Chondrocyte (in vitro differentiated cells): ENCODE results near the gene OR51A7. TPM values are rescaled to one million over a fixed set of nuclear protein-coding genes. Genes with fewer than 3 reads are reported as not detected.
"Not testable (repeated sequence)": the region's sequence is repeated elsewhere in the genome, so short reads cannot be mapped to it uniquely, and the experiment has no call there.

Experiments used
- DNase-seq: peaks from one replicate; pipeline ENCODE4 v3.0.0; 2021; ENCODE audit warnings: mixed read lengths, low spot score
- H3K27ac Mint-ChIP-seq: one replicate; pipeline ENCODE4 v1.8.0; 2021; ENCODE audit warnings: mild to moderate bottlenecking, moderate library complexity, mixed read lengths; ENCODE audit not compliant: unreplicated experiment
- H3K27me3 Mint-ChIP-seq: 2 replicates; pipeline ENCODE4 v1.8.0; 2021; ENCODE audit warnings: low read depth, mixed read lengths
- H3K36me3 Mint-ChIP-seq: 2 replicates; pipeline ENCODE4 v1.8.0; 2021; ENCODE audit warnings: low read depth, mixed read lengths
- H3K4me1 Mint-ChIP-seq: 2 replicates; pipeline ENCODE4 v1.8.0; 2021; ENCODE audit warnings: low read depth, mild to moderate bottlenecking, mixed read lengths
- H3K4me3 Mint-ChIP-seq: one replicate; pipeline ENCODE4 v1.8.0; 2021; ENCODE audit warnings: mild to moderate bottlenecking, moderate library complexity, mixed read lengths; ENCODE audit not compliant: unreplicated experiment
- H3K9me3 Mint-ChIP-seq: 2 replicates; pipeline ENCODE4 v1.8.0; 2021; ENCODE audit warnings: low read depth, mixed read lengths
- total RNA-seq: library from RNA; stranded (reverse); gene quantifications from 3 replicates; pipeline ENCODE4 v1.2.1, GENCODE V29; 2021
- TF ChIP-seq, protein P1 (sequence below): fragments of 200-600 bp; sonication (generic); IDR thresholded peaks from 2 replicates; pipeline ENCODE4 v1.5.0; 2021; ENCODE audit warnings: antibody characterized with exemption, mild to moderate bottlenecking, moderate library complexity

OR51A7 gene
- total RNA-seq, 1 donor from 2014 or later: not detected

GRCh38 chr11:4947505-4947904 is 43.9 kb downstream of the OR51A7 start, which contains the start of gene OR51A4:
Gene OR51A4 (minus strand): TSS chr11:4947605. CDS start chr11:4947100, 505 bp downstream.
- Mint-ChIP-seq H3K27ac (no peak within 1 kb of the TSS), H3K27me3 (peaks cover 15% of the 10 kb centered on the region), H3K9me3 (no peaks in the 10 kb centered on the region), H3K4me3 (no peak within 1 kb of the TSS), H3K4me1 (no peaks in the 10 kb centered on the region), H3K36me3 (no peaks in the 10 kb centered on the region)
- DNase-seq: no peak
- TF ChIP-seq, protein P1, sequence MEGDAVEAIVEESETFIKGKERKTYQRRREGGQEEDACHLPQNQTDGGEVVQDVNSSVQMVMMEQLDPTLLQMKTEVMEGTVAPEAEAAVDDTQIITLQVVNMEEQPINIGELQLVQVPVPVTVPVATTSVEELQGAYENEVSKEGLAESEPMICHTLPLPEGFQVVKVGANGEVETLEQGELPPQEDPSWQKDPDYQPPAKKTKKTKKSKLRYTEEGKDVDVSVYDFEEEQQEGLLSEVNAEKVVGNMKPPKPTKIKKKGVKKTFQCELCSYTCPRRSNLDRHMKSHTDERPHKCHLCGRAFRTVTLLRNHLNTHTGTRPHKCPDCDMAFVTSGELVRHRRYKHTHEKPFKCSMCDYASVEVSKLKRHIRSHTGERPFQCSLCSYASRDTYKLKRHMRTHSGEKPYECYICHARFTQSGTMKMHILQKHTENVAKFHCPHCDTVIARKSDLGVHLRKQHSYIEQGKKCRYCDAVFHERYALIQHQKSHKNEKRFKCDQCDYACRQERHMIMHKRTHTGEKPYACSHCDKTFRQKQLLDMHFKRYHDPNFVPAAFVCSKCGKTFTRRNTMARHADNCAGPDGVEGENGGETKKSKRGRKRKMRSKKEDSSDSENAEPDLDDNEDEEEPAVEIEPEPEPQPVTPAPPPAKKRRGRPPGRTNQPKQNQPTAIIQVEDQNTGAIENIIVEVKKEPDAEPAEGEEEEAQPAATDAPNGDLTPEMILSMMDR: no peak

GRCh38 chr11:4955613-4956012 is 52.0 kb downstream of the OR51A7 start, which contains the start of gene OR51A2:
Gene OR51A2 (minus strand): TSS chr11:4955713. CDS start chr11:4955713, 0 bp downstream.
- not testable (repeated sequence) for DNase-seq, H3K36me3 Mint-ChIP-seq, H3K4me1 Mint-ChIP-seq, H3K9me3 Mint-ChIP-seq, H3K4me3 Mint-ChIP-seq, H3K27ac Mint-ChIP-seq
- peaks cover 11% of the 10 kb centered on the region for H3K27me3 Mint-ChIP-seq

- no peaks in the 10 kb centered on the region for H3K4me1 Mint-ChIP-seq
- no peak overlapping the region for H3K4me3 Mint-ChIP-seq
- DNase-seq: no peak
- peaks cover 9% of the 10 kb centered on the region for H3K27me3 Mint-ChIP-seq
- no peaks in the 10 kb centered on the region for H3K36me3 Mint-ChIP-seq
- no peak overlapping the region for H3K27ac Mint-ChIP-seq
- TF ChIP-seq, protein P1: no peak
- H3K9me3 Mint-ChIP-seq: no peaks in the 10 kb centered on the region
Measured at GRCh38 chr11:4957396-4957795, 53.8 kb downstream of the OR51A7 start.

Other genes starting within 250 kb of the OR51A7 start
- gene OR51E2, start 205.9 kb upstream of the OR51A7 start, total RNA-seq: 0.97 to 3.2 TPM (median 3.1 TPM) in 3 replicates
- not detected in 3 replicates for gene MMP26, start 199.0 kb upstream of the OR51A7 start, total RNA-seq
- gene OR51F1, start 133.8 kb upstream of the OR51A7 start, total RNA-seq: not detected in 3 replicates
- gene OR52R1, start 99.4 kb upstream of the OR51A7 start, total RNA-seq: not detected in 3 replicates
- gene OR51F2, start 82.5 kb upstream of the OR51A7 start, total RNA-seq: not detected in 3 replicates
- not detected in 3 replicates for gene OR51S1, start 54.6 kb upstream of the OR51A7 start, total RNA-seq
- gene OR51T1, start 21.9 kb upstream of the OR51A7 start, total RNA-seq: not detected in 3 replicates
- gene OR51G2, start 15.6 kb downstream of the OR51A7 start, total RNA-seq: not detected in 3 replicates
- not detected in 3 replicates for gene OR51G1, start 20.6 kb downstream of the OR51A7 start, total RNA-seq
- not detected in 3 replicates for gene OR51A4, start 43.8 kb downstream of the OR51A7 start, total RNA-seq
- gene OR51A2, start 51.9 kb downstream of the OR51A7 start, total RNA-seq: not detected in 3 replicates
- gene OR51L1, start 91.1 kb downstream of the OR51A7 start, total RNA-seq: not detected in 3 replicates
- gene OR52J3, start 142.7 kb downstream of the OR51A7 start, total RNA-seq: not detected in 3 replicates
- not detected in 3 replicates for gene OR52E2, start 155.8 kb downstream of the OR51A7 start, total RNA-seq
- not detected in 3 replicates for gene OR52E1, start 165.8 kb downstream of the OR51A7 start, total RNA-seq
- gene OR52A5, start 234.6 kb downstream of the OR51A7 start, total RNA-seq: not detected in 3 replicates